HG03558 (cell line): ENCODE measurements around the gene EPN1.

ENCODE experiments used
- ATAC-seq: cut with Tn5 transposase; IDR thresholded peaks from one replicate; pipeline ENCODE4 v1.9.1; 2021; ENCODE audit warnings: moderate number of reproducible peaks; ENCODE audit not compliant: unreplicated experiment; ENCODE audit errors: extremely low read depth

EPN1 gene

GRCh38 chr19:55690769-55691545 is 15.9 kb downstream of the EPN1 start:
- ATAC-seq, result no peak

GRCh38 chr19:55691561-55692481 is 16.8 kb downstream of the EPN1 start:
- no peak for ATAC-seq

GRCh38 chr19:55692681-55693081 is 17.7 kb downstream of the EPN1 start:
- no peak for ATAC-seq

- ATAC-seq, result no peak
Observed at GRCh38 chr19:55693336-55693974, 18.4 kb downstream of the EPN1 start.

- no peak for ATAC-seq
Observed at GRCh38 chr19:55694241-55694655, 19.2 kb downstream of the EPN1 start.

- ATAC-seq, result no peak
Observed at GRCh38 chr19:55694656-55695491, 19.8 kb downstream of the EPN1 start.

GRCh38 chr19:55695511-55696290 is 20.7 kb downstream of the EPN1 start:
- ATAC-seq, result no peak

GRCh38 chr19:55696301-55697068 is 21.5 kb downstream of the EPN1 start:
- no peak for ATAC-seq

GRCh38 chr19:55697069-55697440 is 22.0 kb downstream of the EPN1 start:
- no peak for ATAC-seq

- no peak for ATAC-seq
Observed at GRCh38 chr19:55697698-55698097, 22.7 kb downstream of the EPN1 start.

- no peak for ATAC-seq
Observed at GRCh38 chr19:55698256-55698655, 23.2 kb downstream of the EPN1 start.

- ATAC-seq, result no peak
Observed at GRCh38 chr19:55699221-55699620, 24.2 kb downstream of the EPN1 start.

GRCh38 chr19:55700813-55701212 is 25.8 kb downstream of the EPN1 start:
- ATAC-seq, result no peak

GRCh38 chr19:55702131-55702627 is 27.2 kb downstream of the EPN1 start:
- ATAC-seq, result no peak

- no peak for ATAC-seq
Observed at GRCh38 chr19:55703790-55704215, 28.8 kb downstream of the EPN1 start.

GRCh38 chr19:55704494-55705245 is 29.6 kb downstream of the EPN1 start:
- no peak for ATAC-seq

GRCh38 chr19:55705972-55706371 is 30.9 kb downstream of the EPN1 start:
- no peak for ATAC-seq

- ATAC-seq, result no peak
Observed at GRCh38 chr19:55711719-55712118, 36.7 kb downstream of the EPN1 start.
